HEK293 (cell line): ENCODE results near the gene RBM17.

Source experiments
- CTCF ChIA-PET: fragments of 350-600 bp; formaldehyde crosslinking; extraction: SDS; loops from one replicate; lab custom pipeline; 2021; ENCODE audit warnings: antibody characterized with exemption; lab: Yijun Ruan, JAX
- POLR2A ChIA-PET: fragments of 300-600 bp; formaldehyde crosslinking; extraction: SDS; loops from one replicate; lab custom pipeline; 2020; ENCODE audit warnings: antibody characterized with exemption, inconsistent platforms; lab: Yijun Ruan, JAX
- H3K27ac ChIP-seq: fragments of 200-500 bp; sonication (Bioruptor generic); 2 replicates; pipeline ENCODE4 v1.5.1; 2014; ENCODE audit warnings: low read depth, low read length, control low read depth, inconsistent platforms; ENCODE audit errors: extremely low read depth
- H3K36me3 ChIP-seq, 2 experiments: fragments of 200-500 bp in 1 of 2; sonication (Bioruptor generic) in 1 of 2; 1 replicate in 1 of 2; 2 replicates in 1 of 2; pipeline ENCODE4 v1.5.1; 2014 to 2017; ENCODE audit warnings: inconsistent platforms in 2 of 2, low read length in 2 of 2; ENCODE audit not compliant: control insufficient read depth in 2 of 2, insufficient read depth in 1 of 2
- H3K4me1 ChIP-seq: fragments of 200-500 bp; sonication (Bioruptor generic); 2 replicates; pipeline ENCODE4 v1.5.1; 2014; ENCODE audit warnings: mild to moderate bottlenecking, low read length, inconsistent platforms; ENCODE audit not compliant: control insufficient read depth, insufficient read depth
- H3K4me3 ChIP-seq: 2 replicates; pipeline ENCODE4 v1.5.1; 2011; ENCODE audit warnings: low read depth, mild to moderate bottlenecking, control low read depth, low read length, moderate library complexity
- H3K9me3 ChIP-seq: fragments of 200-500 bp; sonication (Bioruptor generic); 2 replicates; pipeline ENCODE4 v1.5.1; 2014; ENCODE audit warnings: low read depth, low read length, inconsistent platforms; ENCODE audit not compliant: control insufficient read depth, insufficient read depth
- AEBP2 ChIP-seq: fragments of 450-650 bp; formaldehyde crosslinking; IDR thresholded peaks from 2 replicates; pipeline ENCODE4 v1.5.1; 2016; ENCODE audit warnings: missing biosample characterization, missing genetic modification characterization, borderline replicate concordance
- PATZ1 ChIP-seq: fragments of 450-650 bp; formaldehyde crosslinking; IDR thresholded peaks from 2 replicates; pipeline ENCODE4 v1.5.1; 2016; ENCODE audit warnings: missing biosample characterization, missing genetic modification characterization
- YY2 ChIP-seq: fragments of 450-650 bp; formaldehyde crosslinking; IDR thresholded peaks from 2 replicates; pipeline ENCODE4 v1.5.1; 2016; ENCODE audit warnings: missing biosample characterization, missing genetic modification characterization
- ZBTB26 ChIP-seq: fragments of 450-650 bp; formaldehyde crosslinking; optimal IDR thresholded peaks from 2 replicates; pipeline ENCODE3; 2016; ENCODE audit warnings: missing biosample characterization, mild to moderate bottlenecking, missing genetic modification characterization
- ZBTB6 ChIP-seq: fragments of 450-650 bp; formaldehyde crosslinking; IDR thresholded peaks from 2 replicates; pipeline ENCODE4 v1.5.1; 2017; ENCODE audit warnings: missing biosample characterization, missing genetic modification characterization
- ZFP3 ChIP-seq: fragments of 450-650 bp; formaldehyde crosslinking; IDR thresholded peaks from 2 replicates; pipeline ENCODE4 v1.5.1; 2016; ENCODE audit warnings: low read depth, missing biosample characterization, missing genetic modification characterization
- ZNF16 ChIP-seq: fragments of 450-650 bp; formaldehyde crosslinking; IDR thresholded peaks from 2 replicates; pipeline ENCODE4 v1.5.1; 2016; ENCODE audit warnings: low read depth, missing biosample characterization, missing genetic modification characterization
- ZNF18 ChIP-seq: fragments of 450-650 bp; formaldehyde crosslinking; IDR thresholded peaks from 2 replicates; pipeline ENCODE4 v1.5.1; 2016; ENCODE audit warnings: missing biosample characterization, missing genetic modification characterization
- ZNF184 ChIP-seq: fragments of 450-650 bp; IDR thresholded peaks from 2 replicates; pipeline ENCODE4 v1.5.1; 2018; ENCODE audit warnings: missing biosample characterization, mild to moderate bottlenecking, missing genetic modification characterization
- ZNF214 ChIP-seq: fragments of 450-650 bp; formaldehyde crosslinking; IDR thresholded peaks from 2 replicates; pipeline ENCODE4 v1.5.1; 2017; ENCODE audit warnings: missing biosample characterization, mild to moderate bottlenecking, missing genetic modification characterization, borderline replicate concordance
- ZNF221 ChIP-seq: fragments of 450-650 bp; formaldehyde crosslinking; IDR thresholded peaks from 2 replicates; pipeline ENCODE4 v1.5.1; 2017; ENCODE audit warnings: missing biosample characterization, missing genetic modification characterization, borderline replicate concordance
- ZNF274 ChIP-seq, 2 experiments: fragments of 200-500 bp in 1 of 2; fragments of 450-650 bp in 1 of 2; sonication (Bioruptor generic) in 1 of 2; formaldehyde crosslinking in 1 of 2; IDR thresholded peaks; 2 replicates each; pipeline versions ENCODE4 v1.5.1 to v1.6.1; 2014 to 2016; ENCODE audit warnings: borderline replicate concordance in 1 of 2, inconsistent platforms in 1 of 2, low read length in 1 of 2, missing biosample characterization in 1 of 2, missing genetic modification characterization in 1 of 2
- ZNF549 ChIP-seq: fragments of 450-650 bp; IDR thresholded peaks from 2 replicates; pipeline ENCODE4 v1.5.1; 2018; ENCODE audit warnings: missing biosample characterization, missing genetic modification characterization, mild to moderate bottlenecking, inconsistent platforms, moderate library complexity
- ZNF585B ChIP-seq: fragments of 450-650 bp; formaldehyde crosslinking; IDR thresholded peaks from 2 replicates; pipeline ENCODE4 v1.5.1; 2016; ENCODE audit warnings: missing biosample characterization, missing genetic modification characterization
- ZNF596 ChIP-seq: fragments of 450-650 bp; IDR thresholded peaks from 2 replicates; pipeline ENCODE4 v1.5.0; 2018; ENCODE audit warnings: missing biosample characterization, mild to moderate bottlenecking, missing genetic modification characterization, moderate library complexity
- ZNF629 ChIP-seq: fragments of 450-650 bp; formaldehyde crosslinking; IDR thresholded peaks from 2 replicates; pipeline ENCODE4 v1.5.1; 2017; ENCODE audit warnings: missing biosample characterization, missing genetic modification characterization
- ZNF639 ChIP-seq: fragments of 450-650 bp; formaldehyde crosslinking; IDR thresholded peaks from 2 replicates; pipeline ENCODE4 v1.5.1; 2016; ENCODE audit warnings: missing biosample characterization, missing genetic modification characterization
- ZNF654 ChIP-seq: fragments of 450-650 bp; formaldehyde crosslinking; IDR thresholded peaks from 2 replicates; pipeline ENCODE4 v1.5.1; 2016; ENCODE audit warnings: low read depth, missing biosample characterization, missing genetic modification characterization
- ZNF660 ChIP-seq: fragments of 450-650 bp; IDR thresholded peaks from 2 replicates; pipeline ENCODE4 v1.5.1; 2018; ENCODE audit warnings: missing biosample characterization, mild to moderate bottlenecking, missing genetic modification characterization
- ZNF76 ChIP-seq: fragments of 450-650 bp; formaldehyde crosslinking; IDR thresholded peaks from 2 replicates; pipeline ENCODE4; 2016; ENCODE audit warnings: low read depth, missing biosample characterization, missing genetic modification characterization, borderline replicate concordance
- ZNF791 ChIP-seq: fragments of 450-650 bp; formaldehyde crosslinking; IDR thresholded peaks from 2 replicates; pipeline ENCODE4 v1.5.1; 2016; ENCODE audit warnings: missing biosample characterization, missing genetic modification characterization
- ZSCAN16 ChIP-seq: fragments of 450-650 bp; formaldehyde crosslinking; IDR thresholded peaks from 2 replicates; pipeline ENCODE4 v1.5.1; 2016; ENCODE audit warnings: missing biosample characterization, missing genetic modification characterization
- ZXDB ChIP-seq: fragments of 450-650 bp; formaldehyde crosslinking; IDR thresholded peaks from 2 replicates; pipeline ENCODE4 v1.5.1; 2016; ENCODE audit warnings: missing biosample characterization, missing genetic modification characterization

The RBM17 gene

GRCh38 chr10:6088721-6089333 is at the start of gene RBM17:
Gene RBM17, plus strand, starts transcription at chr10:6089034. Its CDS starts 8,032 bp downstream, at chr10:6097066.
- CTCF ChIA-PET: interaction anchor here (1.2 to 2.9 kb wide), 2 partner anchors 75 to 114 kb away, joined by 5 to 21 read pairs; partner anchors contain the start of gene PFKFB3
- Histone ChIP-seq H3K4me1 (peaks cover 8% of the 10 kb centered on the region; the same call in 1 of the 2 replicates), H3K4me3 (peak within 1 kb of the TSS; percentile 78), H3K9me3 (no peaks in the 10 kb centered on the region), H3K27ac (peak within 1 kb of the TSS; percentile 91; the same call in 1 of the 2 replicates), H3K36me3 (no peaks in the 10 kb centered on the region; a peak in 1 of 3 replicates)
- POLR2A ChIA-PET: interaction anchor here (0.6 kb wide), 1 partner anchor 150 kb away, joined by 3 read pairs; no protein-coding TSS in a partner anchor
- 0 out of 2 replicates have a peak, but pooled peaks have one; percentile 27 for TF ChIP-seq ZNF18 (tag by site-specific recombination)
- TF ChIP-seq ZNF629 (tag by site-specific recombination): peak; percentile 60
- TF ChIP-seq ZNF221 (tag by site-specific recombination): peak; percentile 86; the same call in 1 of the 2 replicates
- TF ChIP-seq ZSCAN16 (tag by site-specific recombination): no peak
- TF ChIP-seq ZNF184 (tag by site-specific recombination): peak; percentile 97
- TF ChIP-seq ZNF654: peak; percentile 72
- TF ChIP-seq ZNF549 (tag by site-specific recombination): no peak
- TF ChIP-seq PATZ1 (tag by site-specific recombination): peak; percentile 41
- peak; percentile 40; the same call in 1 of the 2 replicates for TF ChIP-seq ZNF76
- TF ChIP-seq AEBP2 (tag by site-specific recombination): no peak
- no peak for TF ChIP-seq ZFP3 (tag by site-specific recombination)
- 0 out of 2 replicates have a peak, but pooled peaks have one; percentile 15 for TF ChIP-seq ZXDB (tag by site-specific recombination)
- TF ChIP-seq ZNF660 (tag by site-specific recombination): peak; percentile 99
- no peak for TF ChIP-seq ZNF791
- TF ChIP-seq ZBTB6 (tag by site-specific recombination): peak; percentile 29; the same call in 1 of the 2 replicates
- no peak for TF ChIP-seq ZNF274 (IDR thresholded peaks at IDR 0.05; ENCODE audit: low read length)
- TF ChIP-seq ZNF274 (tag by site-specific recombination; IDR thresholded peaks at IDR 0.05; ENCODE audit: borderline replicate concordance): no peak
- TF ChIP-seq ZNF585B: no peak
- TF ChIP-seq ZNF596: peak; percentile 27; the same call in 1 of the 2 replicates
- no peak for TF ChIP-seq ZNF214
- TF ChIP-seq ZNF16 (tag by site-specific recombination): no peak
- peak; percentile 18 for TF ChIP-seq ZBTB26
- peak; percentile 73; the same call in 1 of the 2 replicates for TF ChIP-seq ZNF639 (tag by site-specific recombination)
- TF ChIP-seq YY2 (tag by site-specific recombination): no peak
